Gastroesophageal sphincter (tissue), 3 donors: Measurements from ENCODE around the gene SDK2.

Source experiments
- EP300 ChIP-seq: sonication (generic); formaldehyde crosslinking; IDR thresholded peaks from one replicate; pipeline ENCODE4 v1.6.1; 2017; ENCODE audit warnings: antibody characterized with exemption, mild to moderate bottlenecking
- POLR2A ChIP-seq, 2 donors: fragments of 450-650 bp; IDR thresholded peaks; one replicate each; pipeline ENCODE4 v1.6.1; 2017; ENCODE audit warnings: antibody characterized with exemption in 2 of 2, mild to moderate bottlenecking in 2 of 2, moderate library complexity in 1 of 2
- POLR2AphosphoS5 ChIP-seq: sonication (generic); formaldehyde crosslinking; IDR thresholded peaks from one replicate; pipeline ENCODE4 v1.6.1; 2017; ENCODE audit warnings: antibody characterized with exemption
- TF ChIP-seq, protein P1 (sequence below), 4 experiments: fragments of 200-600 bp in 2 of 4; fragments of 450-650 bp in 2 of 4; sonication (generic) in 1 of 4; IDR thresholded peaks; one replicate each; pipeline ENCODE4 v1.5.1; 2017 to 2019; ENCODE audit warnings: antibody characterized with exemption in 4 of 4, mild to moderate bottlenecking in 2 of 4, moderate library complexity in 2 of 4

DNA sequence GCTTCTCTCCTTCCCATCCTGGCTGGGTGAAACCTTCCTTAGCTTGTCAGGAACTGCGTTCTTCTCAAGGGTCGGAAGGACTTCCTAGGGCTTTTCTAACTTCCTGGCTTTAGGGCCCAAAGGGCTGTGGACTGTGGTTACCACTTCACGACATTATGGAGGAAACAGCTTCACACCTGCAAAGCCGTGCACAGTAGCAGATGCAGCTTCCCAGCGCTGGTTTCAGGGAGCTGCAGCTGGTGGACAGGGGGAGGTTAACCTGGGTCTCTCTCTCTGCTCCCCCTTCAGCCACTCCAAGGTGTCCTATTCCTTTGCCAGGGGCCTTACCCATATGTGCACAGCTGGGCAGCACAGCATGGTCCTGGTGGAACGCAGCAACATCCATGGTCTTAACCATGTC lies 176.6 kb downstream of the SDK2 start:
- no peak for TF ChIP-seq POLR2A (IDR thresholded peaks at IDR 0.05)
- TF ChIP-seq POLR2AphosphoS5, result no peak
- TF ChIP-seq EP300, result no peak
- TF ChIP-seq, protein P1, sequence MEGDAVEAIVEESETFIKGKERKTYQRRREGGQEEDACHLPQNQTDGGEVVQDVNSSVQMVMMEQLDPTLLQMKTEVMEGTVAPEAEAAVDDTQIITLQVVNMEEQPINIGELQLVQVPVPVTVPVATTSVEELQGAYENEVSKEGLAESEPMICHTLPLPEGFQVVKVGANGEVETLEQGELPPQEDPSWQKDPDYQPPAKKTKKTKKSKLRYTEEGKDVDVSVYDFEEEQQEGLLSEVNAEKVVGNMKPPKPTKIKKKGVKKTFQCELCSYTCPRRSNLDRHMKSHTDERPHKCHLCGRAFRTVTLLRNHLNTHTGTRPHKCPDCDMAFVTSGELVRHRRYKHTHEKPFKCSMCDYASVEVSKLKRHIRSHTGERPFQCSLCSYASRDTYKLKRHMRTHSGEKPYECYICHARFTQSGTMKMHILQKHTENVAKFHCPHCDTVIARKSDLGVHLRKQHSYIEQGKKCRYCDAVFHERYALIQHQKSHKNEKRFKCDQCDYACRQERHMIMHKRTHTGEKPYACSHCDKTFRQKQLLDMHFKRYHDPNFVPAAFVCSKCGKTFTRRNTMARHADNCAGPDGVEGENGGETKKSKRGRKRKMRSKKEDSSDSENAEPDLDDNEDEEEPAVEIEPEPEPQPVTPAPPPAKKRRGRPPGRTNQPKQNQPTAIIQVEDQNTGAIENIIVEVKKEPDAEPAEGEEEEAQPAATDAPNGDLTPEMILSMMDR (IDR thresholded peaks at IDR 0.05), result no peak
